Pancreas (tissue), 10 donors: ENCODE results near the gene NME1. TPM values are rescaled to one million over a fixed set of nuclear protein-coding genes. Genes with fewer than 3 reads are reported as not detected.

Experiments
- ATAC-seq, 4 donors: fragments of 200-7000 bp; cut with Tn5 transposase; one replicate each; pipeline versions ENCODE4 v1.8.0 to v1.9.1; 2020; ENCODE audit warnings: mild to moderate bottlenecking in 4 of 4, moderate library complexity in 4 of 4
- DNase-seq, 6 donors: peaks; one replicate each; pipeline ENCODE4 v3.0.0-alpha.2; 2020
- FAIRE-seq: peaks from 2 replicates; lab custom pipeline; 2012; peaks lifted over from hg19 to GRCh38; lab: Jason Lieb, UNC
- H3K27ac ChIP-seq, 4 donors: fragments of 200-600 bp; sonication (generic); 1 replicate in 3 of 4; 2 replicates in 1 of 4; pipeline versions ENCODE4 v1.5.0 to v1.8.0; 2020
- H3K27me3 ChIP-seq, 4 donors: fragments of 200-600 bp; one replicate each; pipeline ENCODE4 v1.8.0; 2021
- H3K36me3 ChIP-seq, 3 donors: fragments of 200-600 bp; sonication (generic) in 1 of 3; one replicate each; pipeline versions ENCODE4 v1.5.0 to v1.8.0; 2020 to 2021
- H3K4me1 ChIP-seq, 3 donors: fragments of 200-600 bp; one replicate each; pipeline ENCODE4 v1.8.0; 2021
- H3K4me3 ChIP-seq, 4 donors: fragments of 200-600 bp; sonication (generic) in 2 of 4; one replicate each; pipeline versions ENCODE4 v1.5.0 to v1.8.0; 2020 to 2021
- H3K9me3 ChIP-seq, 4 donors: fragments of 200-600 bp; one replicate each; pipeline ENCODE4 v1.8.0; 2021
- CTCF ChIP-seq, 4 donors: fragments of 200-600 bp; sonication (generic) in 3 of 4; IDR thresholded peaks; one replicate each; pipeline versions ENCODE4 v1.5.0 to v1.8.0; 2021; ENCODE audit warnings: antibody characterized with exemption in 4 of 4
- intact Hi-C, 3 donors: fragments of 100-400 bp; cut with DNase I; formaldehyde crosslinking; loops; one replicate each; pipeline versions ENCODE4 v1.11.1 to v1.14.2; 2022
- polyA plus RNA-seq, 2 donors: library from polyadenylated mRNA; stranded (reverse); fragments of 200-250 nt; gene quantifications; one replicate each; pipeline ENCODE4 v1.2.3, GENCODE V29; 2013
- total RNA-seq, 6 donors: library from RNA; stranded (reverse); fragmentation: NEBNext Ultra II Directional in 4 of 6; extraction: Animal tissue kit (Norgen Biotek cat#: 25700) in 4 of 6; gene quantifications; one replicate each; pipeline versions ENCODE4 v1.2.1 to v1.2.4, GENCODE V29; 2021 to 2023
- donor health status: healthy with polysubstance abuse.
- donor health status: DM: no; HTN: no; CAD: no; lungs with moderate emphysema.
- donor health status: DM: no; HTN: no; CAD: no.
- donor health status: control.
- donor health status: control.
- donor health status: Bipolar disorder and iron deficiency.
- donor health status: DM: yes; HTN: yes; CAD: no.
- donor health status: DM: no; HTN: no; CAD: no.
- donor health status: DM: no; HTN: no; CAD: no.
- donor health status: DM: yes; HTN: yes; CAD: no.

Gene NME1
- total and polyA plus RNA-seq, 8 donors: 15.6 to 57.1 (median 39.5) TPM

- Histone ChIP-seq H3K4me1 (no peaks in the 10 kb centered on the region), H3K9me3 (no peaks in the 10 kb centered on the region), H3K27me3 (no peaks in the 10 kb centered on the region), H3K36me3 (peaks cover 0 to 77% (median 5%) of the 10 kb centered on the region in 3 donors), H3K4me3 (no peak overlapping the region), H3K27ac (no peak overlapping the region)
- no peak for ATAC-seq
- intact Hi-C loops: no loop called here
- TF ChIP-seq CTCF (IDR thresholded peaks at IDR 0.05): no peak
- FAIRE-seq: no peak
- no peak for DNase-seq
Observed at GRCh38 chr17:51203838-51204237, 50.5 kb downstream of the NME1 start.

Other genes with a start within 250 kb of the NME1 start
- 10 to 100 TPM; 32.3 to 56.1 (median 42.9) TPM for gene SPAG9, start 32.7 kb upstream of the NME1 start, total RNA-seq
- gene SPAG9, start 32.7 kb upstream of the NME1 start, polyA plus RNA-seq: 10 to 100 TPM; 18.7 to 33.0 TPM
- gene NME2, start 12.9 kb downstream of the NME1 start, total RNA-seq: 100 to 1,000 TPM; 137 to 315 (median 286) TPM
- gene NME2, start 12.9 kb downstream of the NME1 start, polyA plus RNA-seq: 100 to 1,000 TPM; 263 to 371 TPM
- gene MBTD1, start 106.5 kb downstream of the NME1 start, total RNA-seq: 10 to 100 TPM in 1 of 6 donors, 1 to 10 TPM in 5; 5.7 to 12.6 (median 8.1) TPM
- gene MBTD1, start 106.5 kb downstream of the NME1 start, polyA plus RNA-seq: 1 to 10 TPM; 5.6 to 7.7 TPM
- 10 to 100 TPM in 5 of 6 donors, 1 to 10 TPM in 1; 9.9 to 18.3 (median 13.9) TPM for gene UTP18, start 107.0 kb downstream of the NME1 start, total RNA-seq
- 10 to 100 TPM in 1 of 2 donors, 1 to 10 TPM in 1; 8.8 to 20.8 TPM for gene UTP18, start 107.0 kb downstream of the NME1 start, polyA plus RNA-seq